Adipocyte (in vitro differentiated cells): ENCODE results near the gene SLC38A8.

ENCODE experiments used
- DNase-seq: peaks from one replicate; pipeline ENCODE4 v3.0.0-alpha.2; 2015; ENCODE audit warnings: low read depth
- H3K27me3 ChIP-seq: replicated peaks from 2 replicates; pipeline ENCODE4 v1.7.0; 2013; ENCODE audit warnings: mild to moderate bottlenecking, low read length, moderate library complexity; ENCODE audit not compliant: control insufficient read depth, insufficient read depth
- H3K36me3 ChIP-seq: 2 replicates; pipeline ENCODE4 v1.7.0; 2013; ENCODE audit warnings: low read length, mild to moderate bottlenecking, moderate library complexity; ENCODE audit not compliant: control insufficient read depth, insufficient read depth, severe bottlenecking
- H3K4me1 ChIP-seq: 2 replicates; pipeline ENCODE4 v1.7.0; 2013; ENCODE audit warnings: mild to moderate bottlenecking, low read length, moderate library complexity; ENCODE audit not compliant: control insufficient read depth, insufficient read depth
- H3K4me3 ChIP-seq: 2 replicates; pipeline ENCODE4 v1.7.0; 2013; ENCODE audit warnings: mild to moderate bottlenecking, low read length, moderate library complexity
- H3K9ac ChIP-seq: 2 replicates; pipeline ENCODE4 v1.7.0; 2013; ENCODE audit warnings: mild to moderate bottlenecking, low read length, moderate library complexity
- H3K9me3 ChIP-seq: 2 replicates; pipeline ENCODE4 v1.7.0; 2013; ENCODE audit warnings: mild to moderate bottlenecking, low read length, moderate library complexity; ENCODE audit not compliant: control insufficient read depth

SLC38A8 gene

GRCh38 chr16:84058211-84058610 is 15.6 kb upstream of the SLC38A8 start:
- no peaks in the 10 kb centered on the region for H3K27me3 ChIP-seq
- no peak overlapping the region for H3K9ac ChIP-seq
- H3K4me3 ChIP-seq, result no peak overlapping the region
- DNase-seq, result no peak
- H3K9me3 ChIP-seq, result no peaks in the 10 kb centered on the region
- peaks cover 87% of the 10 kb centered on the region for H3K36me3 ChIP-seq
- H3K4me1 ChIP-seq, result no peaks in the 10 kb centered on the region

GRCh38 chr16:84056933-84057332 is 14.3 kb upstream of the SLC38A8 start:
- no peak for DNase-seq
- no peak overlapping the region for H3K9ac ChIP-seq
- H3K36me3 ChIP-seq, result peaks cover 90% of the 10 kb centered on the region
- no peaks in the 10 kb centered on the region for H3K4me1 ChIP-seq
- no peak overlapping the region for H3K4me3 ChIP-seq
- no peaks in the 10 kb centered on the region for H3K9me3 ChIP-seq
- H3K27me3 ChIP-seq, result no peaks in the 10 kb centered on the region

- H3K36me3 ChIP-seq, result peaks cover 83% of the 10 kb centered on the region
Measured at GRCh38 chr16:84055801-84056634, 13.4 kb upstream of the SLC38A8 start.

GRCh38 chr16:84055366-84055765 is 12.8 kb upstream of the SLC38A8 start:
- Histone ChIP-seq H3K9ac (no peak overlapping the region), H3K36me3 (peaks cover 76% of the 10 kb centered on the region), H3K4me3 (no peak overlapping the region), H3K9me3 (no peaks in the 10 kb centered on the region), H3K27me3 (no peaks in the 10 kb centered on the region), H3K4me1 (no peaks in the 10 kb centered on the region)
- DNase-seq, result no peak

More at GRCh38 chr16:84055801-84056634, 13.4 kb upstream of the SLC38A8 start:
- H3K9ac ChIP-seq, result no peak overlapping the region
- no peak overlapping the region for H3K4me3 ChIP-seq
- no peaks in the 10 kb centered on the region for H3K4me1 ChIP-seq
- H3K9me3 ChIP-seq, result no peaks in the 10 kb centered on the region
- no peaks in the 10 kb centered on the region for H3K27me3 ChIP-seq
- DNase-seq, result no peak

DNA sequence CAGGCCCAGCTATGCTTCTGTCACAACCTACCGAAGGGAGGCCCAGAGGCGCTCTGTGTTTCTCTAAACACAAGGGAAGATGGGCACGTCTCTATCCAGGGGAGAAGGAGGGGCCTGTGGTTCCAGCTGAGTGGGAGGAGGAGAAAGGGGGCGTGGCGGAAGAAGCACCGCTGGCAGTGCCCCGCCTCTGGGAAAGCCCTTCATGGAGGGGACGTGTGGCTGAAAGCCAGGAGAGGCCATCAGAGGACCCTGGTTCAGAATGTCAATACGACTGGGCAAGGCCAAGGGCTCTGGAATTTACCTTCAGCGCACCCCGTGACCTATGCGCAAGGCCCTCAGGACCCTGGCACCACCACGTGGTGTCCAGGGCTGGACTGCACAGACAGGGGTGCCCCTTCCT is 12.3 kb upstream of the SLC38A8 start:
- no peak overlapping the region for H3K9ac ChIP-seq
- H3K27me3 ChIP-seq, result no peaks in the 10 kb centered on the region
- no peaks in the 10 kb centered on the region for H3K9me3 ChIP-seq
- no peak for DNase-seq
- no peak overlapping the region for H3K4me3 ChIP-seq
- H3K4me1 ChIP-seq, result no peaks in the 10 kb centered on the region
- peaks cover 75% of the 10 kb centered on the region for H3K36me3 ChIP-seq

GRCh38 chr16:84054271-84054670 is 11.7 kb upstream of the SLC38A8 start:
- Histone ChIP-seq H3K4me1 (no peaks in the 10 kb centered on the region), H3K9ac (no peak overlapping the region), H3K27me3 (no peaks in the 10 kb centered on the region), H3K36me3 (peaks cover 71% of the 10 kb centered on the region), H3K9me3 (no peaks in the 10 kb centered on the region), H3K4me3 (no peak overlapping the region)
- DNase-seq, result no peak

- H3K36me3 ChIP-seq, result peaks cover 60% of the 10 kb centered on the region
Measured at GRCh38 chr16:84053237-84053636, 10.6 kb upstream of the SLC38A8 start.

DNA sequence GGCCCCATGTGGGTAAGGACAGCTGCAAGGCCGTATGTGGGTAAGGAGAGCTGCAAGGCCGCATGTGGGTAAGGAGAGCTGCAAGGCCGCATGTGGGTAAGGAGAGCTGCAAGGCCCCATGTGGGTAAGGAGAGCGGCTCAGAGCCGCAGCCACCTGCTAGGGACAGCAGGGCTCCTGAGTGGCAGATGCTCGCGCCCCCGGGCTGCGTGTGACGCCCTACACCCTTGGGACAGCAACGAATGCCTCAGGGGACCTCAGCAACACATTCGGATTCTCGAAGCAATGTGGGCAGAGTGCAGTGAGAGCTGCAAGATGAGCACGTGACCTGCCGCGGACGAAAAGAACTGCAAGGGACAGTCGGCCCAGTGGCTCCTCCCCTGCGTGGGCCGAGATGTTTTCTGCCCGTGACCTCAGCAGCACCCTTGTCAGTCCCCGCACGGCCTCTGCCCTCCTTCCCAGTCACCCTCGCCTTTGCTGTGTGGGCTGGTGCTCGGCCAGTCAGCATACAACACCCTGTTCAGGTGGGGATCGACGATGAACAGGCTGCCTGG is 9.6 kb upstream of the SLC38A8 start:
- Histone ChIP-seq H3K4me3 (no peak overlapping the region), H3K36me3 (peaks cover 52% of the 10 kb centered on the region), H3K9me3 (no peaks in the 10 kb centered on the region), H3K27me3 (no peaks in the 10 kb centered on the region), H3K4me1 (no peaks in the 10 kb centered on the region), H3K9ac (no peak overlapping the region)
- DNase-seq, result no peak

More at GRCh38 chr16:84053237-84053636, 10.6 kb upstream of the SLC38A8 start:
- DNase-seq, result no peak
- no peaks in the 10 kb centered on the region for H3K9me3 ChIP-seq
- no peaks in the 10 kb centered on the region for H3K27me3 ChIP-seq
- H3K4me1 ChIP-seq, result no peaks in the 10 kb centered on the region
- no peak overlapping the region for H3K4me3 ChIP-seq
- H3K9ac ChIP-seq, result no peak overlapping the region

DNA sequence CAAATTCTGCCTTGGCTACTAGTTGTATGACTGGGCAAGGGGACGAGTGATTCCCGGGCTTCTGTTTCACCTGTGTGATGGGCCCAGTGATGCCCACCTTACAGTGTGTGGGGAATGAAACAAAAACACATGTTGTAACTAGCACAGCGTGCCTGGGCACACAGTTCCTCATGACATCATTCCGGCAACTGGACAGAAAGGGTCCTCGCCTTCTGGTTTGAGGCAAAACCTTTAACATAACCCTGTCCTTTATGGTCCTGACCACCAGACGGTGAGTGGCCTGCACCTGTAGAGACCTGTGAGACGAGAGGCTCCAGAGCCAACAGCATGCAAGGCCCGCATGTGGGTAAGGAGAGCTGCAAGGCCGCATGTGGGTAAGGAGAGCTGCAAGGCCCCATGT is 7.7 kb upstream of the SLC38A8 start:
- Histone ChIP-seq H3K9ac (no peak overlapping the region), H3K4me3 (no peak overlapping the region), H3K27me3 (no peaks in the 10 kb centered on the region), H3K36me3 (peaks cover 35% of the 10 kb centered on the region), H3K4me1 (no peaks in the 10 kb centered on the region), H3K9me3 (no peaks in the 10 kb centered on the region)
- no peak for DNase-seq

DNA sequence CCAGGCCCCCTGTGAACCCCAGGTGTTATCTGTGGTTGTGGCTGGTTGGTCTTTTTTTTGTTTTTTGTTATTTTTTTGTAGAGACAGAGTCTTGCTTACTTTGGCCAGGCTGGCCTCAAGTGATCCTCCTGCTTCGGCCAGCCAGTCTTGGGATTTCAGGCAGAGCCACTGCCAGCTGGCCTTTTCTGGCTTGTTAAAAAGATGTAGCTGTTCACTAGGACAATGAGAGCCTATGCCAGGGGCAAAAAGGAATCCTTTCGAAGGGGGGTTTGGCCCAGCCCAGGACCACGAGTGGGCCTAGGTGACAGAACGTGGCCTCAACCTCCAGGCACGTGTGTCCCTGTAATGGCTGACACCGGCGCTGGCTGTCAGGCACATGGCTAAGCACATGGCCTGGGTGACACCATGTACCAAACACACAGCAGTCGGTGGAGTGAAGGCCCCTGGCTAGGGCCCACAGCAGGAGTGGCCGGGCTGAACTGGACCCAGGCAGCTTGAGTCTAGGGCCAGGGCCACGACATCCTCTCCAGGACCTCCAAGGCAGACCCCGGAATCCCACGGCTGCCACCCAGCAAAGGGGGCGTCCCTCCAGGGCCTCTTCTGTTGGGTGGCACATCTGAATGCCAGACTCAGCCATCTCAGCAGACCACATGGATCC is 6.9 kb upstream of the SLC38A8 start:
- Histone ChIP-seq H3K27me3 (peaks cover 4% of the 10 kb centered on the region), H3K36me3 (peaks cover 28% of the 10 kb centered on the region), H3K4me3 (no peak overlapping the region), H3K9me3 (no peaks in the 10 kb centered on the region), H3K9ac (no peak overlapping the region), H3K4me1 (no peaks in the 10 kb centered on the region)
- DNase-seq, result no peak

GRCh38 chr16:84048871-84049270 is 6.3 kb upstream of the SLC38A8 start:
- Histone ChIP-seq H3K4me3 (no peak overlapping the region), H3K9ac (no peak overlapping the region), H3K36me3 (peaks cover 21% of the 10 kb centered on the region), H3K27me3 (peaks cover 5% of the 10 kb centered on the region), H3K9me3 (no peaks in the 10 kb centered on the region), H3K4me1 (no peaks in the 10 kb centered on the region)
- DNase-seq, result no peak
